ENCODE data around the gene MTG1.
A peak's percentile ranks its signal among the peaks of the same experiment; 100 is the strongest.

MTG1 gene, protein sequence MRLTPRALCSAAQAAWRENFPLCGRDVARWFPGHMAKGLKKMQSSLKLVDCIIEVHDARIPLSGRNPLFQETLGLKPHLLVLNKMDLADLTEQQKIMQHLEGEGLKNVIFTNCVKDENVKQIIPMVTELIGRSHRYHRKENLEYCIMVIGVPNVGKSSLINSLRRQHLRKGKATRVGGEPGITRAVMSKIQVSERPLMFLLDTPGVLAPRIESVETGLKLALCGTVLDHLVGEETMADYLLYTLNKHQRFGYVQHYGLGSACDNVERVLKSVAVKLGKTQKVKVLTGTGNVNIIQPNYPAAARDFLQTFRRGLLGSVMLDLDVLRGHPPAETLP

DNA sequence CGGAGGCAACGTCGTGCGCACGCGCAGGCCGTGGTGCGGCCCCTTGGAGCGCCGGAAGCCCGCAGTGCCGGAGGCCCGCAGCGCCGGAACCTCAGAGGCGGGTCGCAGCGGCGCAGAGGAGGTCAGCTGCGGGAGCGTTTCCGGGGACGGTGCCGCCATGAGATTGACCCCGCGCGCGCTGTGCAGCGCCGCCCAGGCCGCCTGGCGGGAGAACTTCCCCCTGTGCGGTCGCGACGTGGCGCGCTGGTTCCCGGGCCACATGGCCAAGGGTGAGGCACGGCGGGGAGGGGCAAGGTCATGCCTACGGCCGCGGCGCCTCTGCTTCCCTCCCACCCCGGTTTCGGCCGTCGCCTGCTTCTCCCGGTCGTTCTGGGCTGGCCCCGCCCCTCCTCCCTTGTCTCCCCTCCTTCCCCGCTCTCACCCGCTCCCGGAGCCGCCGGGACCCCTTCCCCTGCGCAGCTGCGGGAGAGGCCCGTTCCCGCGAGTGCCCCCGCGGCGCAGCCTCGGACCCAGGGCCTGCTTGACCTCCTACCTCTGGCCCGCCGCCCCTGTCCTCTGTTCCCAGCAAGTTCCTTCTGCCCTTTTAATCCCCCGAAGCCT lies at the start of gene MTG1:
TSS of gene MTG1 (plus strand) at position 94 of the 600 bp plus-strand sequence. CDS start at position 158, 64 bp downstream.
- peak; percentile 94 for DNase-seq (ENCODE audit: low spot score)

DNA sequence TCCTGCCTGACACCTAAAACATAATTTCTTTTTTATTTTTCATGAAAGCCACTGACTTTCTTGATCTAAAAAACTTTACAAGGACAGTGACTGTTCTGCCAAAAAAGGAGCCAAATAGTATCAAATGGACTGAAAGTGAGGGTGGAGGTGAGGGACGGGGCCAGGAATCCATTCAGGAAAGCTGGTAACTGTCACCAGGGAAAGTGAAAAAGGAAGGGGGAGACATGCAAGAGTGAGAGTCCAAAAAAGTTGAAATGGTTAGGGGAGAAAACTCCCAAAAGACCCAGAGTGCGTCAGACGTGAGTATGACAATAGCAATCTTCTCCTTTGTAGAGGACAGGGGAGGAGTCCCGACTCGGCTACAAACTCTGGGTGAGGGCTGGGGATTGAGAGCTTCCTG lies 49.7 kb upstream of the MTG1 start:
- DNase-seq (ENCODE audit: low spot score): no peak

DNA sequence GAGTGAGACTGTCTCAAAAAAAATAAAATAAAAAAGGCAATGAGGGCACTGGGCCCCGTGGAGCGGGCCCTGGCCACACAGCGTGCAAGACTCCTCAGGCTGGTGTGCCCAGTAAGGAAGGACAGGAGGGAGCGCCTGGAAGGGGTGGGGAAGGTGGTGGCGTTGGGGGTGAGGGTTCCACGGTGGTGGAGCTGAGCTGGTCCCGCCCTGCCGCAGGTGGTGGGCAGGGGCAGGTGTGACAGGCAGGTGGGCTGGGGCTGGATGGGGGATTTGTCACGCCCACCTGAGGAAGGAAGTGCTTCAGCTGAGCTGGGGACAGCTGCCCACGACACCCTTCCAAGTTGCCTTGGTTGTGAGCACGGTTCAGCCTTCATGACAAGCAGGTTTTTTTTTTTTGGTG lies 47.5 kb upstream of the MTG1 start:
- DNase-seq (ENCODE audit: low spot score): no peak

DNA sequence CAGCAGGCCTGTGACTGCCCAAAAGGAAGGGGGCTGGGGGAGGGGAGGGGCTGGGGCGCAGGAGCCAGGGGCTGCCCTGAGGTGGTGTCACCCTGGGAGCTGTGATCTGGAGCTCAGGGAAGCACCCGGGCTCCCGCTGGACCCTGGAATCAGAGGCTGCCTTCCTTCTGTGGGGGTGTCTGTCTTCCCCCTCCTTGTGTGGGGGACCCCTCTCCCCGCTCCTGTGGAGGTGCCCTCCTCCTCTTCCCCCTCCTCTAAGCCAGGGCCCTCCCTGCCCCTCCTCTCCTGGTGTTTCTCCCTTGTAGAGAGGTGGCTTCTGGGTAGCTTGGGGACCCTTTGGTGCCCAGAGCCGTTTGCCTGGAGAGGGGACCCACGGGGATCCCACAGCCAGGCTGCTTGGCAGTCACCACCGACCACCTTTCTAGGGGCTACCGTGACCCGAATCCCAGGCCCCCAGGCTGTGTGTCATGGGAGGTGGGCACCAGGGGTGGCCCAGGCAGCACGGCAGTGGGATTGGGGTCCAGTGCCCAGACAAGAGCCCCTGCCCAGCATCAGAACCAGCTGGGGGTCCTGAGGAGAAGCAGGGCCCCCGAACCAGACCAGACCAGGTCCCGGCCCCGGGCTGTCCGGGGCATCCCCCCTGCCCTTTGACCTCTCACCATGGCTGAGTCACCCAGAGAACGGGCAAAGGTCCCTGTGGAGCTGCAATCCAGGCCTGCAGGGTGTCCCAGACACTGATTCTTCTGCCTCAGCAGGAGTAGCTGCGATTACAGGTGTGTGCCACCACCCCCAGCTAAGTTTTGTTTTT lies 46.0 kb upstream of the MTG1 start:
- DNase-seq (ENCODE audit: low spot score): no peak

DNA sequence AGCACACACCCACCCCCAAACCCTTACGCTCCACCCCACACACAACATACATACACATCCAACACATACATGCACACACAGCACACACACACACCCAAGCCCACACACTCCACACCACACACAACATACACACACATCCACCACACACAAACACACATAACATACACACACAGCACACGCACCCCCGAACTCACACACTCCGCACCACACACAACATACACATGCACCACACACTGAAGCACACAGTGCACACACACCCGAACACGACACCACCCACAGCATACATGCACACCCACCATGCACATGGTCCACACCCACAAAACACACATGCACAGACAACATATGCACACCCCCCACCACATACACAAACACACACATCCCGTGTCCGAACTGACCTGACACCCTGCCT lies 44.8 kb upstream of the MTG1 start:
- no peak for DNase-seq (ENCODE audit: low spot score)

DNA sequence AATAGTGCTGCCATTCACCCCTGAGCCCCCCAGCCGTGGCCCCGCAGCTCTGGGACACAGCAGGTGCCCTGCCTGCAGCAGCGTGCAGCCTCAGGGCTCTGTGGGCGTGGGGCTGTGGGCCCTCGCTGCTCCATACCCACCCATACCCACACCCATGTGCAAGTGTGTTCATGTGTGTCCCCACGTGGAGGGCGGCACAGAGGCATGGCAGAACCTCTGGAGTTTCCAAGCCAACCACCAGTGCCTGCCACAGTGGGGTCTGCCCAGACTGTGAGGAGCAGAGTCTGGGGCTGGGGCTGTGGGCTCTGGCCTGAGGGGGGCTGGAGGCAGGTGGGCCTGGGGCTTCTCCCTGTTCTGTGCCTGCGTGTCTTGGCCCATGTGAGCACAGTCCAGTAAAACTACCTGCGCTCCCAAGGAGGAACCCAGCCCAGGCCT lies 44.4 kb upstream of the MTG1 start:
- no peak for DNase-seq (ENCODE audit: low spot score)

DNA sequence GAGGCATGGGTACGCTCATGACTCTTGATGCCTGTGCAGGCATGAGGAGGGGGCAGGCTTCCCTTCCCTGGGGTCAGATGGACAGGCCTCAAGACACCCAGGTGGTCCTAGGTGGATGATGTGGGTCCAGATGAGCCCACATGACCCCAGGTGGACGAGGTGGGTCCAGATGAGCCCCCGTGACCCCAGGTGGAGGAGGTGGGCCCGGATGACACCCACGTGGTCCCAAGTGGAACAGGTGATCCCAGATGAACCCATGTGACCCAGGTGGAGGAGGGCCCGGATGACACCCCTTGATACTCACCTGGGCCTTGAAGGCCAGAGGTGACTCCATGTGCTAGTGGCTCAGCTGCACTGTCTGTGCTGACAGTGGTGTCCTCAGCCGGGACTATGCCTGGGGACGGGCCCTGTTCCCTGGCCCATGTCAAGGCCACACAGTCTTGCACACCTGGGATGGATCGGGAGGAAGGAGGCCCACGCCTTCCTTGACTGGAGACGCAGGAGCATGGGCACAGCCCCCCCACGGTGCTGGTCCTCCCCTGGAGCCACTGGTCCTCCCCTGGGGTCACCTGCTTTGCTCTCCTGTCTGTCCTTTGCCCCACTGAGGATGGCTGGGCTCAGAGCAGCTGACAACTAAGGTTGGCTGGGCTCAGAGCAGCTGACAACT lies 43.5 kb upstream of the MTG1 start:
- no peak for DNase-seq (ENCODE audit: low spot score)

DNA sequence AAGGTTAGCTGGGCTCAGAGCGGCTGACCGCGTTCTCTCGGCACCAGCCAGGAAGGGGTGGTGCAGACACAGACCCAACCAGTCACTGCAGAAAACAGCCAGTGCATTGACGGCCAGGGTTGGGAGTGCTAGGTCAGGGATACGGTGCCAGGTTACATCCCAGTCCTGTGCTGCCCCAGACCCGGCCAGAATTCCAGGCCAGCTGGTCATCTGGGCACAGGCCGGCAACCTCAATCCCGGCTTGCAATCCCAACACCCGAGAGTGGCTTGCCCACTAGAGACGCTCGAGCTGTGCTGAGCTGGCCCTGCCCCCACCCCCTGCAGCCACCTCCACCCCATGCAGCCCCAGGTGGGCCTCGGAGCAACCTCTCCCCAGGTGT lies 43.0 kb upstream of the MTG1 start:
- DNase-seq (ENCODE audit: low spot score): no peak

DNA sequence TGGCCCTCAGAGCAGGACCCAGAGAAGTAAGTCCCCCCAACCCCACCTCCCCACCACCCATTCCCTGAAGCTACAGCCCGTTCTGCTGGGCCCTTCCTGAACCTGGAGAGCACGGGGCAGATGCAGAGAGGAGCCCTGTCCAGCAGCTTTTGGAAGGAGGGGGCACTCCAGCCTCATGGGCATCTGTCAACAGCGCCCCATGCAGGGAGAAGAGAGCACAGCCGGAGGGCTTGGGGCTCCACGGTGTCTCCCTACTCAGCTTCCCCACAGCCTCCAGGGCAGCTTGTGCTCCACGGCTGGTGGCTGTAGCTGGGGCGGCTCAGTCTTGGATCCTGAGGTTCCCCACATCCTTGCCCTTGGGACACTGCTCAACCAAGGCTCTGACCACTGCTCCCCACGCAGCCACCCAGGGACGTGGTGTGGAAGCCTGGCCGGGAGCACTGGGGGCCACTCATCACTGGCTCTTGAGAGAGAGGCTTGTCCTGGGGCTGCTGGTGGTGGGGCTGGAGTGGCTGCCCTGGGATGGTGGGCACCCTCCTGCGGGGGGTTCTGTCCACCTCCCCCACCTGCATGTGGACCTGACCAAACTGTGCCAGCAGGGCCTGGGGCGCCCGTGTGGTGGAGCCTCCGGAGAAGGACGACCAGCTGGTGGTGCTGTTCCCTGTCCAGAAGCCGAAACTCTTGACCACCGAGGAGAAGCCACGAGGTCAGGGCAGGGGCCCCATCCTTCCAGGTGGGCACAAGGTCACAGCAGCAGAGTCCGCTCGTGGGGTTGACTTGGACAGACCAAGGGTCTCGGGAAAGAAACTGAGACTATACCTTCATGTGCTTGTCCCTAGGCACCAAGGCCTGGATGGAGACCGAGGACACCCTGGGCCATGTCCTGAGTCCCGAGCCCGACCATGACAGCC lies 42.3 kb upstream of the MTG1 start:
- no peak for DNase-seq (ENCODE audit: low spot score)

DNA sequence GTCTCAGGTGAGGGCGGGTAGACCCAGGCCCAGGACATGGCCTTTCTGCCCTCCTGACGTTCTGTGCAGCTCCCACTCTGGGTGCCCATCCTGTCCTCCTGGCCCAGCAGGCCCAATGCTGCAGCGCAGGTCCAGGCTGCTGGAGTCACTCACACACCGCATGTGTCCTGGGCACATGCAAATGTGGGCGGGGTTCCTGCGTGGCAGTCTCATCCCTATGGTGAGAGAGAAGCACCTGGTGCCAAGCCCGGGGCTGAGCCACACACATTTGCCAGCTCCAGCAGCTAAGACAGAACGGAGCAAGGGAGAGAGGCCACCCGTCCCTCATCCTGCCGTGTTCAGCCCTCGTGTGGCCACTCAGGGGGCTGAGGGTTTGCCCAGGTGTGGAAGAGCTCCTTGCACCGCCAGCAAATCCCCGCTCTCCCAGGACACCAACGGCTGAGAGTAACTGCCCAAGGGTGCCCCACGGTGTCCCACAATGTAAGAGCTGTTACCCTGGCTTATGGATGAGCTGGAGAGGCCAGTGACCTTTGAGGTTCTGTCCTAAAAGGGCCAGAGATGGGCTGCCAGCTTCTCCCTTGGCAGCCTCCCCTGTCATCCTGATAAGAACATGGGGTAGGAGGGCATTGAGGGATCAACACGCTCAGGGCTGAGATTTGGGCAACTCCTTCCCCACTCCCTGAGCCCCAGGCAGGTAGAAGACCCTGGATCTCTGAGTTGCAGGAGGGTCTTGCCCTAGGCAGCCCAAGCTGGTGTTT lies 40.6 kb upstream of the MTG1 start:
- DNase-seq (ENCODE audit: low spot score): no peak

DNA sequence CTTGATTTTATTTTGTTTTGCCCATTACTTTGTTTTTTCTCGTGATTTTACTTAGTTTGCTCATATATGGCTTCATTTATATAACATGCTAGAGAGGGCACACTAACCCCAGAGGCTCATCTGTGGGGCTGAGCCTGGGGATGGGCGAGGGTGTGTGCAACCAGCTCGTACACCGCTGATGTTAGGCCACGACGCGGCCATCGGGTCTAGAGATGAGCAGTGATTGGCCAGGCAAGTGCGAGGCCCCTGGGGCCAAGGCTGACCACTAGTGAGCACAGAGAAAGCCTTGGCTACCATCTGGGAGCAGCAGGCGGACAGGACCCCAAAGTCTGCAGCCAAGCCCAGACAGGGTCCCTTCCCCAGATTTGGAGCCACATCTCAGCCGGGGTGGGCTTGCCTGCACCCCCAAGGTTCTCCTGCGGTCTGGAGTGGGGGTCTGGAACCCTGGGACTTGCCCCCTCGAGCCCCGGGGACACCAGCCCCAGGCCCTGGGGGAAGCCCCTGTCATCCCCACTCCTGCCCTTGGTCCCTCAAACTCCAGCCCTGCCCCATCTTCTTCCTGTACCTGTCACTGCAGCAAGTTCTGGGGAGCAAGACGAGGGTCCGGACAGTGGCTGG lies 39.9 kb upstream of the MTG1 start:
- no peak for DNase-seq (ENCODE audit: low spot score)

DNA sequence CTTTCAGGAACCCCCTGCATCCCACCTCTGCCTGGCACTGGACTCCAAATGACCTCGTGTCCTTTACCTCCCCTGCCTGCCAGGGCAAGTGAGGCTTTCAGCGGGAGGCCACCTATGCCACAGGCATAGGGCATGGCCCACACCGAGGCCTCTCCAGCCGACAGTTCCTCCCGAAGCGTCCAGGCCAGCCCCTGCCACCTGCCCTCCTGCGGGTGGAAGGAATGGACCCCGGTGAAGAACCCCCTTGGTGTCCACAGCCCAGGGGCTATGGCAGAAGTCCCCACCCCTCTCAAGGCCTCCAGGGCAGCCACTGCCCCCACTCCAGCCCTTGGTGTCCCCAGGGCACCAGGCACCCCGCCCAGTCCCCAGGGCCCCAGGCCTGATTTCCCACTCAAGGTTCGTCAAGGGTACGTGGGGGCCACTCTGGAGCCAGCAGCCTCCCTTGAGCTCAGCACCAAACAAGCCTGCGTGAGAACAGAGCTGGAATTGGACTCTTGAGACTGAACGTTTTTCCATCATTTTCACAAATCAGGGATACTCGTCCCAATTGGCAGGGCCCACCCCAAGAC lies 39.2 kb upstream of the MTG1 start:
- no peak for DNase-seq (ENCODE audit: low spot score)

DNA sequence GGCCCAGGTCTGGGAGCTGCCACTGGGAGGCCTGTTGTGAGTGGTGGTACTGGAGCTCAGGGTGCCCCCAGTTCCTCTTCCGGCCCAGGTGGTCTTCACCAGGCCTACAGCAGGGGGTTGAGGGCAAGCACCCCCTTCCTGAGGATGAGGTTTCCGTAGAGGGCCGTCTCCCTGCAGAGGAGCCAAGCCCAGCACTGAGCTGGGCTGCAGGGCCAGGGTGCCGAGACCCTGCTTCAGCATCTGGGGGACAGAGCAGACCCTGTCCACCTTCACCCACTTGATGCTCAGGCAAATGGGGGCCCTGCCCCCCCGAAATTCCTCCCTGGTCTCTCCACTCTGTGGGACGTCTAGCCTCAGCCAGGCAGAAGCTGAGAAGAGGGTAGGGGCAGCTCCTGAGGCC lies 38.7 kb upstream of the MTG1 start:
- DNase-seq (ENCODE audit: low spot score): no peak

DNA sequence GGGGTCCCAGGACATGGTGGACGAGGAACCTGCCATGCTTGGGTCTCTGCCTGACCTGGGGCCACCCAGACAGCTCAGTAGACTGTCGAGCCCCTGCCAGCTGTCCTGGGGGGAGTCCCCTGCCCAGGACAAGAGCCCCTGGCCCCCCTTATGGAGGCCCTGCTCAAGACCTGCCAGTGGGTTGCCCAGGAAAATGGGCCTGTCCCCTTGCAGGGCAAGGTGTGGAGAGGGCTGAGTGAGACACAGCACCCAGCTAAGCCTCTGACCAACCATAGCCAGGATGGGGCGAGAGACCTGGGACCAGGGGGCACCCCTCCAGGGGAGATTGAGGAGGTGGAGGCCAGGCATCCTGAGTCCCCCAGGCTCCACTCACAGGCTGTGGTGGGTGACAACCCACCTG lies 38.0 kb upstream of the MTG1 start:
- DNase-seq (ENCODE audit: low spot score): no peak

DNA sequence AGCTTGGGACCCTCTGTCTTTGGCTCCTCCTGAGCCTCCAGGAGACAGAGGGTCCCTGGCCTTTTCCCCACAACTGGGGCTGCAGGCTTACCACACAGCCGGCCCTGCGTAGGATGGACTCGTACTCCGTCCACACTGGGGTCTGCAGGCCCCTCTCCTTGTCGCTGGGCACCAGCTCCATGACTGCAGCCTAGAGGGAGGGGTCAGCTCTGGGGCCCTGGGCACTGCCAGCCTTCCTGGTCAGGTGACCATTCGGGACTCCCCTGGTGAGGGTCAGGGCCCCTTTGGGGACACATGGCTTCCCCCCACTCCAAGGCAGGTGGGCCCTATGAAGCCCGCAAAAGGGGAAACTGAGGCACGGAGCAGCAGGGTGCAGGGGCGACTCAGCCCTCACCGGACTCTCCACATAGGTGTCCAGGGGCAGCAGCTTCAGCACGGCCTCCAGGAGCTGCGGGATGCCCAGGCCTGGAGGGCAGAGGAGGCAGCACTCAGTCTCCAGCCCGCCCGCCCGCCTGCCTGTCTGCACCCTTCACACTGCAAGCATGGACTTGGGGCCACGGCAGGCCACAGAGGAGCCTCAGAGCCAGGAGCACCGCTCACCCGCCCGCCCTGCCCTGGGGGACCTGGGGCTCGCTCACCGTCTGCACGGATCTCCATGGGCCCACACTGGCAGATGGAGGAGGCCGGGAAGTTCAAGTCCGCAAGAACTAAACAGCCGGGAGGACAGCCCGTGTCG lies 37.2 kb upstream of the MTG1 start:
- DNase-seq (ENCODE audit: low spot score): no peak

DNA sequence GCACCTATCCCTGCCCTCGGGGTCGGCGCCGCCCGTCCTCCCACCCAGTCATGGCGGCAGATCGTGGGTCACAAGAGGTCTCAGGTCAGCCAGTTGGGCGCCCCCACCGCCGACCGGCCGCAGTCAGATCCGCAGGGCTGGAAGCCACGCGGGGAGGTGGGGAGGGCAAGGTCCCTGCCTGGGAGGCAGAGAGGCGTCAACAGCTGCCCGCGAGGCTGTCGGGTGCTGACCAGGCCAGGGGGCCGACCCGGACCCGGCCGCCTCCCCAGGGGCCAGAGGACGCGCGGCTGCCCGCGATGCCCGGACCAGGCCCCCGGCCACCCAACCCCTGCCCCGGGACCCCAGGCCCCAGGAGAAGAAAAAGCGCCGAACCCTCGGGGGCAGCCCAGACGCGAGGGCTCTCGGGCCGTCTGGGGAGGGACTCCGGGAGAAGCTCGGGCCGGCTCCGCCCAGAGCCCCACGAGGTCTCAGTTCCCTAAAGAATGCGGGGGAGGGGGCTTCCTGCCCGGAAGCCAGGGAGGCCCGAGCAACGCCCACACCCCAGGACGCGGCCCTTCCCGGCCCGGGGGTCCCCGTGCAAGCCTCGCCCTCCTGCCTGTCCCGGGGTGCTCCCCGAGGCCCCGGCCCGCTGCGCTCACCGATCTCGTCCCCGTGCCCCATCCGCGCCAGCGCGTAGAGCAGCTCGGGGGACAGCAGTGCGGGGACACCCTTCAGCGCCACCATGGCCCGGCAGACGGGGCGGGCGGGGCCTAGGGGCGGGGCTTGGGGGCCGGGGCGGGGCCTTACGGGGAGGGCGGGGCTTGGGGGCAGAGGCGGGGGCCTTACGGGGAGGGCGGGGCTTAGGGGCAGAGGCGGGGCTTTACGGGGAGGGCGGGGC lies 36.4 kb upstream of the MTG1 start, which contains the start of gene FUOM:
TSS of gene FUOM (minus strand) at position 735 of the 877 bp plus-strand sequence. CDS start at position 723, 12 bp downstream.
- DNase-seq (ENCODE audit: low spot score): no peak

DNA sequence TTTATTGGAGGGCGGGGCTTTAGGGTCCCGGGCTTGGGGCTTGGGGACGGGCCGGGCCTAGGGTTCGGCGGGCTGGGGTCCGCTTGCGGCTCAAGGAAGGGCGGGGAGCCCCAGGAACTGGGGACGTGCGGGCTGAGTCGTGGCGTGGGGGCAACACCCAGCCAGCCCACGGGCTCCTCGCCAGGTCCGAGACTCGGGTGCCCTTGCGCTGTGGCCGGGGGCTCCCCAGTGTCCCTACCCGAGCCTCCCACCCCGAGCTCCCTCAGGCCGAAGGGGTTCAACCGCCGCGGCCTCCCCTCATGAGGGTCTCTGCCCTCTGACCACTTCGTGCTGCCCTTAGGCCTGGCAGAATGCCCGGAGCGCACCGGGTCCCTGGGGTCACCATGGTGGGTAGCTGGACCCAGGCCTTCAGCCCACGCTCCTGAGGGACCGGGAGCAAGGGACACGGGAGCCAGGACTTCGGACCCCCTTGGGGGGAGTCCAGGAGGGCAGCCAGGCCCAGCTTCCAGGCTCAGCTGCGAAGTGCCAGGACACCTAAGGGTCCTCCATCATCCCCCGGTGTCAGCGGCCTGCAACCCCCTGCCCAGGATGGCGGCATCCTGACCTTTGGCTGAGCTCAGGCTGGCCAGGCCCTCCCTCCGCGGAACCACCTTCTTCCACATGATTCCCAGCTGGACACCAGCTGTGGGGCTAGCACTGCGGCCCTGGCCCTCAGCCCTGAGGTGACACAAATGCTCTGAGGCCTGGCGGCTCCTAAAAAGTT lies 35.6 kb upstream of the MTG1 start:
- DNase-seq (ENCODE audit: low spot score): no peak
